GM12891 (cell line): ENCODE measurements around the gene SELENOT.

Source experiments
- POLR2A ChIP-seq: IDR thresholded peaks from 2 replicates; pipeline ENCODE4 v1.6.1; 2011; ENCODE audit warnings: low read depth, low read length, control low read depth
- POLR2AphosphoS5 ChIP-seq: IDR thresholded peaks from 2 replicates; pipeline ENCODE4 v1.6.1; 2011; ENCODE audit warnings: low read depth, low read length, control low read depth
- POU2F2 ChIP-seq: IDR thresholded peaks from 2 replicates; pipeline ENCODE4 v1.6.1; 2011; ENCODE audit warnings: low read depth, mild to moderate bottlenecking, control low read depth, low read length, moderate library complexity

DNA sequence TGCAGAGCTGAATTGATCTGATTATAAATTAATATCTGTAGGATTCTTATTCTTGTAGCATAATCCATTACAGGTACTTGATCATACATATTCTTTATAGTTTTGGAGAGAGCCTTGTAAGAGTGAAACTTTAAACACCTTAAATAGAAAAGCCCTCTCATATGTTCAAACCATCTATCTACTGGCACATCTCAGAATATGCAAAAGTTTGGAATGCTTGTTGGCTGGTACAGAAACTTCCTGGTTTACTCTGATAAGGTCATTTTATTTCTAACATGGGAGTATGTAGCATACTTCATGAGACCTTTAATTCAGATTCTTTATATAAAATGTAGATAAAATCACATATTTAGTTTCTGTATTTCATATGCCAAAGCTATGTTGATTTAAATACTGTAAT lies 21.9 kb upstream of the SELENOT start:
- TF ChIP-seq POLR2AphosphoS5 (no peak), POLR2A (no peak), POU2F2 (no peak)
